Measurements from ENCODE around the gene BTBD1.
"Not testable (repeated sequence)": the region's sequence is repeated elsewhere in the genome, so short reads cannot be mapped to it uniquely, and the experiment has no call there.

BTBD1 gene

GRCh38 chr15:83057002-83057401 is 10.1 kb downstream of the BTBD1 start:
- no peak for DNase-seq (ENCODE audit: low spot score)

GRCh38 chr15:83053151-83053550 is 13.9 kb downstream of the BTBD1 start:
- no peak for DNase-seq (ENCODE audit: low spot score)

GRCh38 chr15:83046558-83047127 is 20.4 kb downstream of the BTBD1 start:
- DNase-seq (ENCODE audit: low spot score), result no peak

- no peak for DNase-seq (ENCODE audit: low spot score)
Measured at GRCh38 chr15:83044156-83044555, 22.9 kb downstream of the BTBD1 start.

DNA sequence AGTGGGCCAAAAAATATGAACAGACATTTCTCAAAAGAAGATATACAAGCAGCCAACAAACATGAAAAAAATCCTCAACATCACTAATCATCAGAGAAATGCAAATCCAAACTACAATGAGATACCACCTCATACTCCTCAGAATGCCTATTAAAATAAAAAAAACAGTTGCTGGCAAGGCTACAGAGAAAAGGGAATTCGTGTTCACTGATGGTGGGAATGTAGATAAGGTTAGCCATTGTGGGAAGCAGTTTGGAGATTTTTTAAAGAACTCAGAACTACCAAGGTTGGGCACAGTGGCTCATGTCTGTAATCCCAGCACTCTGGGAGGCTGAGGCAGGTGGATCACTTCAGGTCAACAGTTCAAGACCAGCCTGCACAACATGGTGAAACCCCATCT is 27.8 kb downstream of the BTBD1 start:
- DNase-seq (ENCODE audit: low spot score), result no peak

GRCh38 chr15:83036253-83036652 is 30.8 kb downstream of the BTBD1 start:
- no peak for DNase-seq (ENCODE audit: low spot score)

GRCh38 chr15:83031234-83031633 is 35.8 kb downstream of the BTBD1 start:
- not testable (repeated sequence) for DNase-seq (ENCODE audit: low spot score)

GRCh38 chr15:83030021-83030420 is 37.0 kb downstream of the BTBD1 start:
- DNase-seq (ENCODE audit: low spot score), result no peak

GRCh38 chr15:83018436-83018835 is 48.6 kb downstream of the BTBD1 start:
- DNase-seq (ENCODE audit: low spot score), result no peak

DNA sequence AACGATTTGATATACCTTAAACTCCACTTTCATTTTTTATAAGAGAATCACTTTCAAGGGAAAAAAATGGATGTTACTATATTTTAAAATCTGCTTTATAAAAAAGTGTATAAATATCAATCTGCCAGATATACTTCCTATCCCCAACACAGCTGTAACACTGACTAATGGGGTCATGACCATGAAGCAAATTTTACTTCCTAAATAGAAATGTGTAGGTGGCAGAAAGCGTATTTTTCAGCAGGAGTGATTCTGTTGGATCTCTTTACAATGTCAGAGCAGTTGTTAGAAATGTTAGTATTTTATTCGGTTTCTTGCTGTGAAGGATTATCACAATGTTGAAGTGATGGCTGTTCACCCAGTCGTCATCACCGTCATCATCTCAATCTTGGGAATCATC is 50.1 kb downstream of the BTBD1 start:
- peak; percentile 60 for DNase-seq (ENCODE audit: low spot score)

- DNase-seq (ENCODE audit: low spot score), result no peak
Measured at GRCh38 chr15:83015361-83015760, 51.7 kb downstream of the BTBD1 start.

DNA sequence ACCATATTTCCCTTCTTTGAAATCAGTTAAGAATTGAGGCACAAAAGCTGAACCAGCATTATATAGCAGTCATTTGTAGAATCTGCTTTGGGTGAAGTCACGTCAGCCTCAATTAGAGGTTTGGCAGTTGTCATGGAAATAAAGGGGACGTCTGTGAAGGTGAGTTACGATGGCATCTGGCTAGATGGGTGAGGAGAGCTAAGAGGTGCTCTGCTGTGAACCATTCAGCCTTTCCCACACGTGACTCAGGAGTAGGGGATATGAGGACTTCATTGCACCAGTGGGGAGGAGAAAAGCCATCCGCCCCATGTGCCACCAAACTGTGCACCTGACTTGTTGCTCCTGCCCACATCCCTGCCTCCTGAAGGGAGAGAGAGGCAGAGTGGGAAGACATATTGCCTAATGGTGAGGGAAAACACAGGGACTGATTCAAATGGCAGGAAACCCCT is 52.8 kb downstream of the BTBD1 start:
- DNase-seq (ENCODE audit: low spot score), result no peak

GRCh38 chr15:83012636-83013035 is 54.4 kb downstream of the BTBD1 start:
- DNase-seq (ENCODE audit: low spot score), result no peak

DNA sequence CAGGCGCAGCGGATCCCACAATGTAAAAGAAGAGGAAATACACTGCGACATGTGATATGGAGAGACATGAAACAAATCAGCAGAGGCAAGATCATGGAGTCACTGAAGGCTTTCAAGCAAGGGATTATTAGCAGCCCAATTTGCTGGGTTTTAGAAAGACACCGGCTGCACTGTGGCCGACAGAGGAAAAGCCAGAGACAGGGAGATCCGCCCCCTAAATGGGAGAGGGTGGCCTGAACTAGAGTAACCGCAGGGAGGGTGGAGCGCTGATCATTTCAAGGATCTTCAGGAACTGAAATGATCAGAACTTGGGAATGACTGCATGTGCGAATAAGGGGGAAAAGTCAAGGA is 55.0 kb downstream of the BTBD1 start:
- no peak for DNase-seq (ENCODE audit: low spot score)

DNA sequence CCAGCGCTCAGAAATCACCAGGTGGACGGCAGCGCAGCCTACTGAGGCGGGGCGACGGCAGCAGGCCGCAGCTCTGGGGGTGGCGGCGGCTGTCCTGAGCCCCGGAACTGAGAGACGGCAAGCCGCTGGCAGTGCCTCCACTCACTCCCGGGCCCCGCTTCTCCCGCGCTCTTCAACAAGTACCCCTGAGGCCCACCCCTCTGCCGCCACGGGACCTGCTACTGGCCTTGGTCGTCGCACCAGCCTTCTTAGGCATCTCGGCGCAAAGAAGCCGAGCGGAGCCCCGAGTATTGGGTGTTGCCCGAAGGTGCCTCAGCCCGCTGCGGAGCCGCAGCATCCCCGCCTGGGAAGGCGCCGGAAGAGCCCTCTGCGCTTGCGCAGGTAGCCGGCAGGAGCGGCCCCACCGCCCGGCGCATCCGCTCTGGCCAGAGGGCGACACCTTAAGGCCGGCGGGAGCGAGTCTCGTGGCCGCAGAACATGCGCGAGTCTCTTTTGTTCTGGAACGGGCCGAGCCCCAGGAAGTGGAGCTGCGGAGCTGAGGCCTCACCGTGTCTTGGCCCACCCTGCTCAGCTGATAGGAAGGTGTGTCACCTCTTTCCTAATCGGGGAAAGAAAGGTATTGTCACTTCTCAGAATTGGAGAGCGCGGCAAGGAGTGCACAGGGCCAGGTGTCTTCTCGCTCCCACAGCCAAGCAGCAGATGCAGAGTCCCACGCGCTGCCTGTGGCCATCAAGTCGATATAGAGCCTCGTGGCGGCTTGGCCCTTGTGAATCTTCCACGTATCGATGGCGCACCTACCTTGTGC is 55.6 kb downstream of the BTBD1 start, which contains the start of gene C15orf40:
TSS of gene C15orf40 (minus strand) at position 369 of the 805 bp plus-strand sequence. CDS start at position 337, 32 bp downstream.
- peak; percentile 94 for DNase-seq (ENCODE audit: low spot score)

GRCh38 chr15:83010709-83011270 is 56.3 kb downstream of the BTBD1 start:
- DNase-seq (ENCODE audit: low spot score), result peak; percentile 63

DNA sequence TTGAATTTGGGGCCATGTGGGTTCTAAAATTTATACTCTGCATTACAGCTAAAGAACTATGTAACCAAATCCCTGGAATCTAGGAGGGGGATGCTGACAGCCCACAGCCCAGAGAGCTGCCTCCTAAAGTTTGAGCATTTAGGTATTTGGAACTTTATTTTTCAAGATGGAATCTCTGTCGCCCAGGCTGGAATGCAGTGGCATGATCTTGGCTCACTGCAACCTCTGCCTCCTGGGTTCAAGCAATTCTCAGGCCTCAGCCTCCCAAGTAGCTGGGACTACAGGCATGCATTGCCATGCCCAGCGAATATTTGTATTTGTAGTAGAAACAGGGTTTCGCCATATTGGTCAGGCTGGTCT is 66.4 kb downstream of the BTBD1 start:
- DNase-seq (ENCODE audit: low spot score), result not testable (repeated sequence)

DNA sequence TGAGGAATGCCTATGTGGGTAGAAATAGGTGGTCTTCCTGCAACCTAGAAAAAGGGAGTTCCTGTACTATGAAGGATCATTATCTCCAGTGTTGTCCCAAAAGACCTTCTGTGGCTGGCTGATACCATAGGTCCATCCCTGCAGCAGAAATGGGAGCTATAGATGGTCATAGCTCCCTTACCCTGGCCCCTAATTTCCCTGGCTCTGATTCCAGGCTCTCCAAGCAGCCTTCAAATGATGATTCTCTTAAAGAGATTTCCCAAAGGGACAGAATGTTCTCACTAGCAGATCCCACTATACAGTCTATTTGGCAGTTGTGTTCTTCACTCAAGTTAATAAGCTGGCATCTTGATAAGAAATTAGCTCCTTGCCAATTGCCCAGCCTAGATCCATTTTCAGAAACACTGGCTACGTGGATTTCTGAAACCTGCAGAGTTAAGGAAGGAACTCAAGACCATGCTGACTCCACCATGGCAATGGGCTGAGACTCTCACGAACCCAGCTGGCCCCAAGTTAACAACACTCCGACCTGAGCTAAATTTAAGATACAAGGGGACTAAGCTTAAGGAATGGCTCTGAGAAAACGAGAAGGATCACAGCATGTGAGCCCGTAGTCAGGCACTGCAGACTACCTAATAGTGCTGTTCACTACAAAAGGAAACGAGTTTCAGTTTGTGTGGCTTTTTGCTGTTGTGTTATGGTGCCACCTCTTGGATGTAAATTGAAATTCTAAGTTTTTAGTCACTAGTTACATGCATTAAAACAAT is 67.0 kb downstream of the BTBD1 start:
- DNase-seq (ENCODE audit: low spot score), result peak; percentile 31

DNA sequence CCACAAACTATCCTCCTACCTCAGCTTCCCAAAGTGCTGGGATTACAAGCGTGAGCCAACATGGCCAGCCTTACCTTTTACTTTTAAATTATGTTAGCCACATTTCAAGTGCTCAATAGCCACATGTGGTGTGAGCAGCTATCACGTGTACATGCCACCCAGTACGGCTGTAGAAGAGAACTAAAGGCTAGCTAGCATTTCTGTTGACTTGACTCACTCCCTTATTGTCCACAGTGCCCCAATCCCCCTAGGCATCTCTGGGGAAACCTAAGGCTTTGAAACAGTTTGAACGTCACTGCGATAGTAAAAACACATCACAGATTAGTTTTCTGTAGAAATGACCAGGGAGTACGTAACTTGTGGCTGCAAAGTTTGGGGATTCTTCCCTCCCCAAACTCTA is 67.6 kb downstream of the BTBD1 start:
- DNase-seq (ENCODE audit: low spot score), result no peak

DNA sequence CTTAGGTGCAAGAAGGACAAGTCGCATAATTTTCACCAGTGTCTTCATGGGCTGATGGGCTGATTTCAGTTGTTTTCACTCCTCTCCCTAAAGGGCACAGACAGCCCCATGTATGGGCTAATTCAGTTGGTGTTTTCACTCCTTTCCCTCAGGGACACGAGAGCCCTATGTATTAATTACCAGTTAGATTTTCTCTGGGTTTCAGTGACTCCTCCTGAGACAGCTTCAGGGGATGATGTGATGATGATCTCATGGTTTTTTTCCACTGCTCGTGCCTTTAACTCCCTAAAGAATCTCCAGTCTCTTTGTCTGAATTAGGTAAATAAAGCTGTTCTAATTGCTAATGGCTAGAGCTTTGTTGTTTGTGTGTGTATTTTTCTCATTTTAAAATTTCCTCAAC is 71.1 kb downstream of the BTBD1 start:
- no peak for DNase-seq (ENCODE audit: low spot score)

DNA sequence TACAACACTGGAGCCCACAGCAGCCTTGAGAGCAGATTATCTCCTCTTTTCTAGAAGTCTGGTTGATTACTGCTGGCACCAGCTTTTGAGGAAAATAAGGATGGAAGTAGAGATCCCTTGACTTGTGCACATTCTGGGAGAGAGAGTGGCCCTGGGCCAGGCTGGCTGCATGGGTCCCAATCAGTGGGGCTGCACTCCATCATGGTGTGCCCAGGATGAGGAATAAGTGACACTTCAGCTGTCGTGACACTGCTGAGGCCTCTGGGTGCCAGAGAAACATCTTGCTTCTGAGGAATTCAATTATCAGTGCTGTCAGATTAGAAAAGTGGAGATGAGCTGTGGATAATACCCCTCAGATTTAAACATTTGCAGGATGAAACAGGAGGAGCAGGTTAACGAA is 72.0 kb downstream of the BTBD1 start:
- no peak for DNase-seq (ENCODE audit: low spot score)

DNA sequence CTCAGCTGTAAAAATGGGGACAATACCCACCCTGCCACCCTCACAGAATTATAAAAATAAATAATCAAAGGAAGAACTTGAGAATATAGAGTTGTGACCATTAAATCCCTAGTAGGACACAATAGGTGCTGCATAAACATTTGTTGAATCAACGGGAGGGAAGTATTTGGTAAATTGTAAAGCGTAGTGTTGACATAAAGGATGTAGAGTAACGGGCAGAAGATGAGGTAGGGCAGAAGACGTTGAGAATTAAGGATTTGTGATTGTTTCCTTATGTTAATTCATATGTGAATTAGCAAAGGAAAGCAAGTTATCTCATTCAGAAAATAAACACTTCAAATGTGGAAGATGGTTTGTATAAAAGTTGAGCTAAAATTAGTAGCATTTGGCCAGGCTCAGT is 73.9 kb downstream of the BTBD1 start:
- no peak for DNase-seq (ENCODE audit: low spot score)
